IPS-20b (cell line): ENCODE measurements around the gene ARID1B.
A peak's percentile ranks its signal among the peaks of the same experiment; 100 is the strongest.

Source experiments
- H3K27ac ChIP-seq: one replicate; pipeline ENCODE4 v1.5.1; 2013; ENCODE audit warnings: low read length
- H3K27me3 ChIP-seq: 2 replicates; pipeline ENCODE4 v1.6.1; 2013; ENCODE audit warnings: mild to moderate bottlenecking, low read length, inconsistent platforms; ENCODE audit not compliant: insufficient read depth
- H3K36me3 ChIP-seq: 2 replicates; pipeline ENCODE4 v1.6.1; 2013; ENCODE audit warnings: low read depth, mild to moderate bottlenecking, inconsistent platforms, low read length, moderate library complexity; ENCODE audit not compliant: insufficient read depth
- H3K4me1 ChIP-seq: 2 replicates; pipeline ENCODE4 v1.6.1; 2013; ENCODE audit warnings: mild to moderate bottlenecking, control low read depth, inconsistent platforms, low read length, moderate library complexity; ENCODE audit not compliant: insufficient read depth
- H3K4me3 ChIP-seq: 2 replicates; pipeline ENCODE4 v1.5.1; 2013; ENCODE audit warnings: mild to moderate bottlenecking, low read length, inconsistent platforms
- H3K9ac ChIP-seq: 2 replicates; pipeline ENCODE4 v1.6.1; 2013; ENCODE audit warnings: low read depth, mild to moderate bottlenecking, inconsistent platforms, low read length, moderate library complexity
- H3K9me3 ChIP-seq: 2 replicates; pipeline ENCODE4 v1.6.1; 2013; ENCODE audit warnings: mild to moderate bottlenecking, low read depth, low read length, inconsistent platforms; ENCODE audit not compliant: insufficient read depth

ARID1B gene

GRCh38 chr6:156832669-156833068 is 55.5 kb downstream of the ARID1B start:
- Histone ChIP-seq H3K27me3 (no peaks in the 10 kb centered on the region), H3K27ac (no peak overlapping the region), H3K36me3 (peaks cover 20% of the 10 kb centered on the region), H3K4me3 (no peak overlapping the region), H3K9ac (no peak overlapping the region), H3K9me3 (no peaks in the 10 kb centered on the region), H3K4me1 (peaks cover 13% of the 10 kb centered on the region)

- Histone ChIP-seq H3K27ac (no peak overlapping the region), H3K9me3 (no peaks in the 10 kb centered on the region), H3K9ac (no peak overlapping the region), H3K4me1 (peaks cover 8% of the 10 kb centered on the region; the same call in 1 of the 2 replicates), H3K36me3 (peaks cover 20% of the 10 kb centered on the region), H3K27me3 (no peaks in the 10 kb centered on the region), H3K4me3 (no peak overlapping the region)
These were observed 56.6 kb downstream of the ARID1B start for GRCh38 chr6:156833755-156834154.

GRCh38 chr6:156839129-156839528 is 62.0 kb downstream of the ARID1B start:
- H3K9ac ChIP-seq, result no peak overlapping the region
- H3K36me3 ChIP-seq, result peaks cover 7% of the 10 kb centered on the region
- no peak overlapping the region for H3K27ac ChIP-seq
- H3K9me3 ChIP-seq, result no peaks in the 10 kb centered on the region
- peaks cover 22% of the 10 kb centered on the region for H3K4me1 ChIP-seq
- no peak overlapping the region for H3K4me3 ChIP-seq
- H3K27me3 ChIP-seq, result no peaks in the 10 kb centered on the region

- H3K27me3 ChIP-seq, result no peaks in the 10 kb centered on the region
- H3K4me3 ChIP-seq, result no peak overlapping the region
These were observed 62.4 kb downstream of the ARID1B start for GRCh38 chr6:156839591-156840001.

GRCh38 chr6:156840136-156840535 is 63.0 kb downstream of the ARID1B start:
- Histone ChIP-seq H3K27me3 (no peaks in the 10 kb centered on the region), H3K4me1 (peaks cover 22% of the 10 kb centered on the region), H3K9ac (no peak overlapping the region), H3K4me3 (no peak overlapping the region), H3K9me3 (no peaks in the 10 kb centered on the region), H3K36me3 (peaks cover 7% of the 10 kb centered on the region; the same call in 1 of the 2 replicates), H3K27ac (no peak overlapping the region)

More at GRCh38 chr6:156839591-156840001, 62.4 kb downstream of the ARID1B start:
- H3K36me3 ChIP-seq, result peaks cover 7% of the 10 kb centered on the region
- H3K9ac ChIP-seq, result no peak overlapping the region
- no peak overlapping the region for H3K27ac ChIP-seq
- peaks cover 22% of the 10 kb centered on the region for H3K4me1 ChIP-seq
- no peaks in the 10 kb centered on the region for H3K9me3 ChIP-seq

GRCh38 chr6:156840606-156841005 is 63.4 kb downstream of the ARID1B start:
- no peak overlapping the region for H3K27ac ChIP-seq
- H3K9ac ChIP-seq, result no peak overlapping the region
- no peaks in the 10 kb centered on the region for H3K27me3 ChIP-seq
- H3K9me3 ChIP-seq, result no peaks in the 10 kb centered on the region
- H3K4me1 ChIP-seq, result peaks cover 22% of the 10 kb centered on the region
- H3K4me3 ChIP-seq, result no peak overlapping the region
- H3K36me3 ChIP-seq, result peaks cover 6% of the 10 kb centered on the region; the same call in 1 of the 2 replicates

- peaks cover 19% of the 10 kb centered on the region for H3K4me1 ChIP-seq
- H3K36me3 ChIP-seq, result no peaks in the 10 kb centered on the region
- no peak overlapping the region for H3K4me3 ChIP-seq
- no peaks in the 10 kb centered on the region for H3K27me3 ChIP-seq
- no peak overlapping the region for H3K27ac ChIP-seq
- H3K9me3 ChIP-seq, result no peaks in the 10 kb centered on the region
- H3K9ac ChIP-seq, result no peak overlapping the region
These were observed 64.3 kb downstream of the ARID1B start for GRCh38 chr6:156841508-156841907.

GRCh38 chr6:156842598-156843250 is 65.5 kb downstream of the ARID1B start:
- H3K9me3 ChIP-seq, result no peaks in the 10 kb centered on the region
- H3K27me3 ChIP-seq, result no peaks in the 10 kb centered on the region
- no peak overlapping the region for H3K4me3 ChIP-seq
- H3K4me1 ChIP-seq, result peaks cover 23% of the 10 kb centered on the region
- H3K9ac ChIP-seq, result no peak overlapping the region
- H3K27ac ChIP-seq, result no peak overlapping the region
- no peaks in the 10 kb centered on the region for H3K36me3 ChIP-seq

GRCh38 chr6:156844089-156844488 is 66.9 kb downstream of the ARID1B start:
- Histone ChIP-seq H3K27me3 (no peaks in the 10 kb centered on the region), H3K4me1 (peaks cover 33% of the 10 kb centered on the region), H3K9ac (no peak overlapping the region), H3K36me3 (no peaks in the 10 kb centered on the region), H3K9me3 (no peaks in the 10 kb centered on the region), H3K4me3 (no peak overlapping the region), H3K27ac (no peak overlapping the region)

GRCh38 chr6:156845454-156846155 is 68.4 kb downstream of the ARID1B start:
- Histone ChIP-seq H3K9me3 (no peaks in the 10 kb centered on the region), H3K4me1 (peaks cover 34% of the 10 kb centered on the region), H3K4me3 (no peak overlapping the region), H3K27ac (no peak overlapping the region), H3K27me3 (no peaks in the 10 kb centered on the region), H3K36me3 (no peaks in the 10 kb centered on the region), H3K9ac (no peak overlapping the region)

- no peak overlapping the region for H3K4me3 ChIP-seq
- H3K27ac ChIP-seq, result no peak overlapping the region
- H3K9me3 ChIP-seq, result no peaks in the 10 kb centered on the region
- H3K27me3 ChIP-seq, result no peaks in the 10 kb centered on the region
- H3K4me1 ChIP-seq, result peaks cover 43% of the 10 kb centered on the region; the same call in 1 of the 2 replicates
- no peaks in the 10 kb centered on the region for H3K36me3 ChIP-seq
- peak overlapping the region; percentile 26; the same call in 1 of the 2 replicates for H3K9ac ChIP-seq
These were observed 69.8 kb downstream of the ARID1B start for GRCh38 chr6:156846845-156847599.
